ENCODE measurements around the gene ARSB. TPM values are rescaled to one million over a fixed set of nuclear protein-coding genes. Genes with fewer than 3 reads are reported as not detected.

Gene ARSB
- 1 to 10 TPM; 7.0 to 7.1 TPM for total RNA-seq

DNA sequence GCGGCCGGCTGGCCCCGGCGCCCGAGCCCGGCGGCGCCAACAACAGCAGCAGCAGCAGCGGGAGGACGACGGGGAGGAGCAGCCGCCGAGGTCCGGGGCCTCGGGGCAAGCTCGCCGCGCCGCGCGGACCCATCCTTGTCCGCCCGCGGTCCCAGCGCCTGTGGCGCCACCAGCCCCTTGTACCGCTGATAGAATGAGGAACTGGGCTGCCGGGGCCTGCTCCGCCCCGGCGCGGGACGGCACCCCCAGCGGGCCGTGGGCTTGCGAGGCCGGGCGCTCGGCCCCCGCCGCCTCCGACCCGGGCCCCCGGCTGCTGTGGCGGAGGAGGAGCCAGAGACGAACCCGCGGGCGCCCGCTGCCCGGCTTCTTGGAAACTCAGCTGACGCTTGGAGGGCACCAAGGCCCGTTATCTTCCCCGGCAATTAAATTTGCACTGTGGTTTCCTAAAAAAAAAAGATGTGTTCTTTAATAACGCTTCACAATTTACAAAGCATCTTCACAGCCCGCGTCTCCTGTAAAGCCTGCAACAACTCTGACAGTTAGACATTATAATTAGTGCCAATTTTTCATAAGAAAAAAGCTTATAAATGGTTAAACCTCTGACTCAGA, at the start of gene ARSB:
Gene ARSB, minus strand, starts transcription at position 195 of the 609 bp plus-strand sequence. Its CDS starts 62 bp downstream, at position 133.
- Mint-ChIP-seq H3K4me3 (peak within 1 kb of the TSS; percentile 84), H3K9me3 (no peaks in the 10 kb centered on the region), H3K4me1 (ENCODE audit: low read depth) (peaks cover 30% of the 10 kb centered on the region), H3K27me3 (ENCODE audit: low read depth) (no peaks in the 10 kb centered on the region), H3K36me3 (ENCODE audit: low read depth) (no peaks in the 10 kb centered on the region), H3K27ac (peak within 1 kb of the TSS; percentile 91)
- DNase-seq = peak; percentile 34
- CTCF ChIA-PET = interaction anchor here (0.5 to 2.4 kb wide), 5 partner anchors 35 to 626 kb away, joined by 3 to 10 read pairs (median 7); no protein-coding TSS in a partner anchor
- intact Hi-C loops (cut with micrococcal nuclease) = loop anchor here (1.0 to 10.0 kb wide), 7 partner anchors 250 to 1490 kb away; partner anchors contain the start of genes HOMER1, MTX3, TBCA and WDR41

DNA sequence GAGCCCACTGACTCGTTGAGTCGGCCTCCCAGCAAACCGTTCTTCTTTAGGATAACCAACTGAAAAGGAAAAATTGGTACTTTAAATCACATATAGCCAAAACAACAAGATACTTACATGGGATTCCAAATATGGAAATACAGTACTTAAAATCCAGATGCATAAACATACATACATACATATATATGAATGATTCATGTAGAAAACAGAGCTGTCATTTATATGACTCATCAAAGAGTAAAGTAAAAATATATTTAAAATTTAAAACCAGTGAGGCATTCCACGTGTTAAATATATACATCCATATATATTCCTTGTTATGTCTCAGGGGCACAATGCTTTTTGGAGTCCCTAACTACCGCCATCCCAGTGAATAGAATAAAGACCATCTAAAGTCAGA, 47.7 kb upstream of the ARSB start:
- Mint-ChIP-seq H3K27ac (no peak overlapping the region), H3K4me3 (no peak overlapping the region), H3K36me3 (ENCODE audit: low read depth) (no peaks in the 10 kb centered on the region), H3K27me3 (ENCODE audit: low read depth) (no peaks in the 10 kb centered on the region), H3K4me1 (ENCODE audit: low read depth) (no peaks in the 10 kb centered on the region), H3K9me3 (peaks cover 4% of the 10 kb centered on the region)
- DNase-seq = no peak
- CTCF ChIA-PET = interaction anchor here (1.5 kb wide), 1 partner anchor 11 kb away, joined by 5 read pairs; no protein-coding TSS in a partner anchor
- intact Hi-C loops (cut with micrococcal nuclease) = no loop called here

GRCh38 chr5:79032031-79032695, 47.1 kb upstream of the ARSB start:
- Mint-ChIP-seq H3K27ac (no peak overlapping the region), H3K4me3 (no peak overlapping the region), H3K9me3 (peaks cover 4% of the 10 kb centered on the region), H3K27me3 (ENCODE audit: low read depth) (no peaks in the 10 kb centered on the region), H3K36me3 (ENCODE audit: low read depth) (no peaks in the 10 kb centered on the region), H3K4me1 (ENCODE audit: low read depth) (no peaks in the 10 kb centered on the region)
- intact Hi-C loops (cut with micrococcal nuclease) = no loop called here
- DNase-seq = no peak
- CTCF ChIA-PET = no interaction called here

DNA sequence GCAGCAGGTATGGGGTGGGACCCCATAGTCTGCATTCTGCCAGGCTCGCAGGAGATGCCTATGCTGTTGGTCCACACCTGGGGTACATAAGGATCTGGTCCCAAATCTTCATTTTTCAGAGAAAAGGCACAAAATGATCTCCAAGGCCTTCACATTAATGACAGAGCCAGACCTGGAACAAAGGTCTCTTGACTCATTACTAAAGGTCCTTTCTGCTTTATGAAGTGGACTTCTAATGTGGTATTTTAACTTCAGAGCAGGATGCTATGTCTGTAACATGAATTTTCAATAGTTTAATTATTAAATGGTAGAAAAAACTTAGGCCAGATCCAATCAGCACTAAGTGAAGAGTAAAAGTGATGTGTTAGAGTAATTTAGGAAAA, 46.4 kb upstream of the ARSB start:
- DNase-seq = no peak
- no peaks in the 10 kb centered on the region for H3K4me1 Mint-ChIP-seq (ENCODE audit: low read depth)
- H3K9me3 Mint-ChIP-seq = no peaks in the 10 kb centered on the region
- H3K27me3 Mint-ChIP-seq (ENCODE audit: low read depth) = peaks cover 3% of the 10 kb centered on the region
- no peak overlapping the region for H3K4me3 Mint-ChIP-seq
- H3K36me3 Mint-ChIP-seq (ENCODE audit: low read depth) = no peaks in the 10 kb centered on the region
- no peak overlapping the region for H3K27ac Mint-ChIP-seq
- intact Hi-C loops (cut with micrococcal nuclease) = no loop called here
- CTCF ChIA-PET = no interaction called here

DNA sequence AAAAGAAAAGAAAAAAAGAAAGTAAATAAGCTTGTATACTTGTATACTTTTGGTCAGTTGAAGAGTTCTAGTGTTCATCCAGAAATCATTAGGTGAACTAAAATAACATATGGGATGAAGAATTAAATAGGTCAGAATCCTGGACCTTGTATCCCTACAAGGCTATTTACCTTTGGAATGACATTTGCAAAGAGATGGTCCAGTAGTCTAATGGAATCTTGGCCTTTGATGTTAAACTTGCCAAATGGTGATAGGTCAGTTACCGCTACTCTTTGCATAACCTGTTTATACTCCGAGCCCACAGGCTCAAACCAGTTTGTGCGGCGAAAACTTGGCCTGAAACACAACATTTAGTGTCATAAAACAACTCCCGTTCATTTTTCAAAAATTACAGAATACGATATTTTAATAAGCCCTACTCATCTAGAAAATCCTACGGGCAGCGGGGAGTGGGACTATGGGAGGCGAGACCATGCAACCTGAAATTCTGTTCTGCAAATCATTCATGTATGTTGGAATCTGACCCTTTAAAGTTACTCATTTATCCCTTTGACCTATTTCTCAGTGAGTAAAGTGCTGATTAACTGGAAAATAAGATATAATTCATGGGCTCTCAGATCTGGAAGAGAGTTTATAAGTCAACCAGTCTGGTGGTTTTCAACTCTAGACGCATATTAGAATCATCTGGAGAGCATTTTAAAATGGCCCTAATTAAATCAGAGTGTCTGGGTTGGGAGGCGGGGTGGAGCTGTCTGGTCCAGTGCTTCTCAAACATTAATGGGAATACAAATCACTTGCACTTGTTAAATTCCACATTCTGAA, 45.8 kb upstream of the ARSB start:
- no peak for DNase-seq
- intact Hi-C loops (cut with micrococcal nuclease) = no loop called here
- Mint-ChIP-seq H3K27ac (no peak overlapping the region), H3K27me3 (ENCODE audit: low read depth) (peaks cover 5% of the 10 kb centered on the region), H3K4me3 (no peak overlapping the region), H3K4me1 (ENCODE audit: low read depth) (no peaks in the 10 kb centered on the region), H3K36me3 (ENCODE audit: low read depth) (no peaks in the 10 kb centered on the region), H3K9me3 (no peaks in the 10 kb centered on the region)
- CTCF ChIA-PET = interaction anchor here (0.6 to 1.6 kb wide), 3 partner anchors 9 to 483 kb away, joined by 3 to 5 read pairs (median 3); no protein-coding TSS in a partner anchor

GRCh38 chr5:79025054-79025472, 40.0 kb upstream of the ARSB start:
- Mint-ChIP-seq H3K4me1 (ENCODE audit: low read depth) (peaks cover 8% of the 10 kb centered on the region), H3K27ac (no peak overlapping the region), H3K36me3 (ENCODE audit: low read depth) (no peaks in the 10 kb centered on the region), H3K27me3 (ENCODE audit: low read depth) (peaks cover 36% of the 10 kb centered on the region), H3K9me3 (no peaks in the 10 kb centered on the region), H3K4me3 (peak overlapping the region; percentile 30)
- intact Hi-C loops (cut with micrococcal nuclease) = loop anchor here (1.0 to 10.0 kb wide), 5 partner anchors 85 to 832 kb away; no protein-coding TSS in a partner anchor
- CTCF ChIA-PET = interaction anchor here (0.6 to 8.0 kb wide), 40 partner anchors 9 to 1058 kb away, joined by 3 to 312 read pairs (median 4); no protein-coding TSS in a partner anchor
- DNase-seq = peak; percentile 72

GRCh38 chr5:79023947-79024346, 38.8 kb upstream of the ARSB start:
- H3K27me3 Mint-ChIP-seq (ENCODE audit: low read depth) = peaks cover 44% of the 10 kb centered on the region
- H3K9me3 Mint-ChIP-seq = no peaks in the 10 kb centered on the region
- H3K4me1 Mint-ChIP-seq (ENCODE audit: low read depth) = peaks cover 8% of the 10 kb centered on the region
- CTCF ChIA-PET = interaction anchor here (1.3 to 8.0 kb wide), 16 partner anchors 8 to 511 kb away, joined by 3 to 312 read pairs (median 6); no protein-coding TSS in a partner anchor
- no peak overlapping the region for H3K27ac Mint-ChIP-seq
- H3K36me3 Mint-ChIP-seq (ENCODE audit: low read depth) = no peaks in the 10 kb centered on the region
- intact Hi-C loops (cut with micrococcal nuclease) = loop anchor here (5.0 to 10.0 kb wide), 2 partner anchors 42 to 511 kb away; no protein-coding TSS in a partner anchor
- no peak for DNase-seq
- H3K4me3 Mint-ChIP-seq = no peak overlapping the region

GRCh38 chr5:79023348-79023747, 38.2 kb upstream of the ARSB start:
- CTCF ChIA-PET = interaction anchor here (0.6 to 8.0 kb wide), 8 partner anchors 60 to 477 kb away, joined by 3 to 312 read pairs (median 4); no protein-coding TSS in a partner anchor
- H3K27ac Mint-ChIP-seq = no peak overlapping the region
- H3K4me1 Mint-ChIP-seq (ENCODE audit: low read depth) = peaks cover 8% of the 10 kb centered on the region
- intact Hi-C loops (cut with micrococcal nuclease) = loop anchor here (5.0 to 10.0 kb wide), 2 partner anchors 41 to 511 kb away; no protein-coding TSS in a partner anchor
- DNase-seq = no peak
- no peaks in the 10 kb centered on the region for H3K36me3 Mint-ChIP-seq (ENCODE audit: low read depth)
- H3K9me3 Mint-ChIP-seq = no peaks in the 10 kb centered on the region
- H3K4me3 Mint-ChIP-seq = no peak overlapping the region
- H3K27me3 Mint-ChIP-seq (ENCODE audit: low read depth) = peaks cover 46% of the 10 kb centered on the region

- Mint-ChIP-seq H3K9me3 (no peaks in the 10 kb centered on the region), H3K27ac (no peak overlapping the region), H3K4me3 (no peak overlapping the region), H3K36me3 (ENCODE audit: low read depth) (no peaks in the 10 kb centered on the region), H3K4me1 (ENCODE audit: low read depth) (peaks cover 8% of the 10 kb centered on the region), H3K27me3 (ENCODE audit: low read depth) (peaks cover 48% of the 10 kb centered on the region)
- no peak for DNase-seq
- intact Hi-C loops (cut with micrococcal nuclease) = loop anchor here (5.0 to 10.0 kb wide), 2 partner anchors 40 to 512 kb away; no protein-coding TSS in a partner anchor
- CTCF ChIA-PET = interaction anchor here (0.6 to 8.0 kb wide), 16 partner anchors 7 to 443 kb away, joined by 3 to 312 read pairs (median 4); no protein-coding TSS in a partner anchor
These were observed 37.7 kb upstream of the ARSB start for GRCh38 chr5:79022771-79023170.

DNA sequence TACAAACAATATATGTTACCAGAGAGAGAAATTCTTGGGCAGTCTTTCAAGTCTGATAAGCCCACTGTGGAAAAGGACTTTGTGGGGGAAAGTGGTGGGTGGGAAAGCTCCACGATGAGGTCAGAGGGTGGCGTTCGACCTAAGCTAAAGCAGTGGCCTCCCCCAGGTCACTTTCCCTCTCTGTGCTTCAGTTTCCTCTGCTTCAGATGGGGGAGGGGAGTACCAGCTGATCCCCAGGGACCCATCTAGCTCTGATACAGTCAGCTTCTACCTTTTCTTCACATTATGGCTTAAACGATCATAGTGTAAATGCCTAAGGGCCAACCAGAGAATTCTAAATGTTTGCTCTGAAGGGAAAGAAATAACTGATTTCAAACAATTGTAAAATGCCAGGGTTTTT, 36.6 kb upstream of the ARSB start:
- Mint-ChIP-seq H3K4me1 (ENCODE audit: low read depth) (peaks cover 8% of the 10 kb centered on the region), H3K27me3 (ENCODE audit: low read depth) (peaks cover 48% of the 10 kb centered on the region), H3K27ac (no peak overlapping the region), H3K36me3 (ENCODE audit: low read depth) (no peaks in the 10 kb centered on the region), H3K4me3 (no peak overlapping the region), H3K9me3 (no peaks in the 10 kb centered on the region)
- intact Hi-C loops (cut with micrococcal nuclease) = loop anchor here (1.0 to 10.0 kb wide), 5 partner anchors 39 to 1061 kb away; no protein-coding TSS in a partner anchor
- DNase-seq = no peak
- CTCF ChIA-PET = interaction anchor here (0.6 to 8.0 kb wide), 19 partner anchors 8 to 1062 kb away, joined by 3 to 312 read pairs (median 4); no protein-coding TSS in a partner anchor

DNA sequence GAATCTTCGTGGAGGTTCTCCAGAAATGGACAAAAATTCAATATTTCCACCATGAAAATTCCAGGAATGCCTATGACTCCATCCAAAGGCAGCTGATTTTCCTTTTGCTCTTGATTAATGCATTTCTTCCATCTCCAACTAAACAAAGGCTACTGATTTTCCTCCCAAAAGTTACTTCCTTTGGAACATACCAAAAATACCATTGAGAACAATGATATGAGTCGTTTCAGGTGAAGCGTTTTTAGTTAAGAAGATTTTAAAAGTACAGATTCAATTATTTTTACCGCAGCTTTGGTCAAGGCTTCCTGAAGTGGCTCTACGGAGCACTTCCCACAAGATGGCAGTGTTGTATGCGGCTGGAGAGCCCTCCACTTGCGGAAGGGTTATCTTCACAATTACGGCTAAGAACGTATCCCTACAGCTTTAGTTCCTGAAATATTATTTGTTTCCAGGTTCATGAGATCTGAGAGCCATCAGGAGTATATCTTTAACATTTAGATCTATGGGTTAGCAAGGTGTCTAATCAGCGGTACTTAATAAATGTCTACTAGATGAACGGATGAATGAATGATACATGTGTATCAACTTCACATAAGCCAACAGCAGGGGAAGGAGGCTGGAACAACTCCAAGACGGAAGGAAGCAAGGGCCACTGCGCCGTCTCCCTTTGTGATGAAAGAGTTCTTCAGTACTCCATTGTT, 35.9 kb upstream of the ARSB start:
- Mint-ChIP-seq H3K36me3 (ENCODE audit: low read depth) (no peaks in the 10 kb centered on the region), H3K27ac (no peak overlapping the region), H3K9me3 (no peaks in the 10 kb centered on the region), H3K27me3 (ENCODE audit: low read depth) (peaks cover 46% of the 10 kb centered on the region), H3K4me1 (ENCODE audit: low read depth) (peaks cover 8% of the 10 kb centered on the region), H3K4me3 (no peak overlapping the region)
- DNase-seq = peak; percentile 71
- CTCF ChIA-PET = interaction anchor here (0.6 to 8.0 kb wide), 28 partner anchors 9 to 1062 kb away, joined by 3 to 312 read pairs (median 4); partner anchors contain the start of gene ARSB
- intact Hi-C loops (cut with micrococcal nuclease) = loop anchor here (1.0 to 10.0 kb wide), 5 partner anchors 39 to 1062 kb away; no protein-coding TSS in a partner anchor
